Activated naive CD4-positive, alpha-beta T cell treated with anti-CD3 and anti-CD28 coated beads, Interleukin-2, amount 50 U/mL, for 16 hours (primary cell): ENCODE results near the gene TMEM187.

Source experiments
- DNase-seq: peaks from one replicate; pipeline ENCODE4 v3.0.0-alpha.2; 2020

The TMEM187 gene

DNA sequence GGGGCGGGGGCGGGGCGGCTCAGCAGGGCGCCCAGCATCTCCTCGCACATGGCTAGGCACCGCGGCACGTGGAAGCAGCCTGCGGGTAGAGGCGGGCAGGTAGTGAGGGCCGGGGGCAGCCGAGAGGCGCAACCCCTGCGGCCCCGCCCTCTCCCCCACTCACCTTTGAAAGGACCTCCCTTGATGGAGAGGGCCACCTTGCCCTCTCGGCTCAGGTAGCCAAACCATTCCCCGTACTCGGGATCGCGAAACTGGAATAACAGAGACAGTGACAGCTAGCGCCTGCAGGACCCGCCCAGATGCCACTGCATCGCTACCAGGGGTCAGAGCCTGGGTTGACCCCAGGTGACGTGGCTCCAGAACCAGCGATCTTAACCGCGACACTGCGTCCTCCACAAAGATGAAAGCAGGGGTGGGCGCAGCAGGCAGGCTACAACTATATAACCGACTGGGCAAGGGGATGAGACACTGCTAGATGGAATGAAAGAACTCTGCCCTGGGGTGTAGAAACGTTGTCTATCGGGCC is 37.2 kb upstream of the TMEM187 start:
- DNase-seq: no peak

DNA sequence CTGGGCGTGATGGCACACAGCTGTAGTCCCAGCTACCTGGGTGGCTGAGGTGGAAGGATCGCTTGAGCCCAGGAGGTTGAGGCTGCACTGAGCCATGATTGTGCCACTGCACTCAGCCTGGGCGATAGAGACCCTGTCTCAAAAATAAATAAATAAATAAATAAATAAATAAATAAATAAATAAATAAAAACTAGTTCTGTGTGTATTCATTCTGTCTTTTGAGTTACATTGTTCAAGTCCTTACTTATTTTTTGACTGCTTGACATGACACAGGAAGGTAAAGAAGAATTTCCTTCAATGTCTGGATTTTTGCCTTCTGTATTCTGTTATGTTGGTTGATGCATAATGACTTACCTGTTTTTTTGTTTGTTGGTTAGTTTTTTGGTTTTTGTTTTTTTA is 35.5 kb upstream of the TMEM187 start:
- DNase-seq: no peak

DNA sequence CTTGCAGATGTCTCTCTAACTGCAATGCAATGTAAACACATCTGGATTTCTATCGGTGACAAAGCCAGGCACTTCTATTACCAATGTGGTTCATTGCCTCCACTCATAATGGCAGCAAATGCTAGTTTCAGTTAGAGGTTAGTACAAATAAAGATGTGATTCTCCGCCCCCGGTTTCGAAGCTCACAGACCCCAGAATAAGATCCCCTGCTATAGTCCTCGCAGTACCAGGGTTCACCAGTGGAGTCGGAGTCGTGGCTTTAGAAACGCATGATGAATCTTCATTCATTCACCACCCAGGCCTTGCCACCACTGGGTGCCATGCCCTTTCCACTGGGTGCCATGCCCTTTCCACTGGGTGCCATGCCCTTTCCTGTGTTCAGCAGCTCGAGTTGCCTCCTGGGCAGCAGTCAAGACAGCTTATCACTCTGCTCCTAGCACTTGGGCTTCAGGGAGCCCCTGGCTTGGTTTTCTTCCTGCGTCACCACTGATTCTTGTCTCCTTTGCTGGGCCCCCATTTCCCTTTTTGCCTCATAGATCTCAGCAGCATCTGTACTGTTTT is 34.2 kb upstream of the TMEM187 start:
- no peak for DNase-seq

DNA sequence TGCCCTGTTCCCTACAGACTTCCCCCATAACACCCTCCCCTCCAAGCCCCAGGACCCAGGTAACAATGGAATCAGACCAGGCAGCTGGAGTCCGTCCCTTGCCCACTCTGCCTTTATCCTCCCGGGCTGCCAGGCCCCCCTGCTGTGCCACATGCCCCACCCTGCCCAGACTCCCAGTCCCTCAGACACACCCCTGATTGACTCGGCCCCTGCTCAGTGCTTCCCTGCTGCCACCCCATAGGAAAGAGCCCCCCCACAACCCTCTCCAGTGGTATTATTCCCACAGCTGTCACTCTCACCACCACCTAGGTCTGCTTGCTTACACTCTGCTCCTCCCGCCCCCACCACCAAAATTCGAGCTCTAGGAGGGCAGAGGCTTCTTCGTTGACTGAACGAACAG is 33.0 kb upstream of the TMEM187 start:
- DNase-seq: no peak

DNA sequence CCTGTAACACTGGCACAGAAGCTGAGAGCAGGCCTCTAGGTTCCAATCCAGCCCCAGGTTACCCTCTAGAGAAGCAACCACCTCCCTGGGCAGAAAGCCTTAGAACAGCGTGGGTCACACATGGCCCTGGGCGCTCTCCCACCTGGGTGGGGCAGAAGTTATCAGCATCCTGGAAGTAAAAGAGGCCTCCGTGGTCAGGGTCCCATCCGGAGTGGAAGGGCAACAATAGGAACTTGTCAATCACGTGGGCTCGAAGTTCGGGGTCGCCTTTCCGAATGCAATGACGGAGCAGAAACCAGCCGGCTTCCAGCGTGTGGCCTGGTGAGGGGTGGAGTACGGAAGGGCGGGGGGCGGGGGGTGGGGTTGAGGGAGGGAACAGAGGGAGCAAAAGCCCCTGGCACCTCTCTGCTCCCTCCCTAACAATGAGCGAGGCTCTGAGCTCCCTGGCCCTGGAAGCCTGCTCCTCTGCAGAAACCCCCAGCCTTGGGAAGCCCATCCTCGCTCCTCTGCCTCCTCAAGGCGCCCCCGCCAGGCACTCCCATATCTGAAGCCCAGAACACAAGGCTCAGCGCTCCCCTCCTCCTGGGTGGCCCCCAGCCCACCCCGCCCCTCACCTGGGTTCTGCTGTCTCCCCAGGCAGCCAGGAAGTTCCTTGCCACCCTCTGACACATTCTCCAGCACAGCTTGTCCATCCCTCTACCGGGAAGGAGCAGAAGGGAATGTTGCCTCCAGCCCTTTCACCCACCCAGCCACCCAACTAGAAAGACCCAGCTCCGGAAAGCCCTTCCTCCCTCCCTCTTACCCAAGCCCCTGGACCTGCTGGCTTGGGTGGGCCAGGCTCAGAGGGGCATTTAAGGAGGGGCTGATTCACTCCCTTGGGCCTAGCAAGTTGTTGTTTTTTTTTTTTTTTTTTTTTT is 31.0 kb upstream of the TMEM187 start:
- no peak for DNase-seq

DNA sequence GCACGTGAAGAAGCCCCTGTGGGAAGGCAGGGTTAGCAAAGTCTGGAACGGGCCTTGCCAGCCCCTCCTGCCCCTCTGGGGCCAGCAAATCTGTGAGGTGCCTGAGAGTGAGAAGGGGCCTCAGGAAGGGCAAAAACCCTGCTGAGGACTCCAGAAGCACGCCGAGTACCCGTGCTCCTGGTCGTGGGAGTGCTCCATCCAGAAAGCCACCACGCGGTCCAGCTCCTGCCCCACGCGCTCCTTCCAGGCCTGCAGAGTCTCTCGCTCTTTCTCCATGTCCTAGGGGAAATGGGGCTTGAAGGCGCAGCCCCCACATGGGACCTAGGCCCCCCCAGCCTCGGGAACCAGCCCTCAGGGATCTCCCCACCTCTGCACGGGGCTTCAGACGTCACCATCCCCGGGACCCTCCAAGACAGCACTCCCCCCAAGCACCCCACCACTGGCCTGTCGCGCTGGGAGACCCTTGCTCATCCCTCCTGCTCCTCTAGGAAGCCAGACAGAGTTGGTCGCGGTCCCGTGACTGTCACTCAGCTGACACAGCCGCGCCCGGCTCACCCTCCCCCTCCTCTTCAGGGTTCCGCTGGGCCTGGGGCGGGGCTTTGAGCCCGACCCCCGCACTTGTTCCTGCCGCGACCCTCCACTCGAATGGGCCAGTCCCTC is 28.3 kb upstream of the TMEM187 start, which contains the start of gene RENBP:
TSS of gene RENBP (minus strand) at position 504 of the 660 bp plus-strand sequence. CDS start at position 471, 33 bp downstream.
- peak; percentile 53 for DNase-seq

DNA sequence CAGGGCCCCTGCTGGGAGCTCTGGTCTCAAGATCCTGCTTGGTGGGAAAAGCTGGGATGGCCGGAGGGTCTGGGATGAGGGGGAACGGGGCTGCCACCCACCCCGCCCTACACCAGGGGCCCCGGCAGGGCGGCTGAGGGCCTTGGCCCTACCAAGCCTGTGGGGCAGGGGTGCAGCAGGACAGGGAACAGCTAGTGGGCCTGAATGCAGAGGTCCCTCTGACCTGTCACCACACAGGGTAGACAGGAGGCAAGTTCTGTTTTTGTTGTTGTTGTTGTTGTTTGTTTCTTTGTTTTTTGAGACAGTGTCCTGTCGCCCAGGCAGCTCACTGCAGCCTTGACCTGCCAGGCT is 27.8 kb upstream of the TMEM187 start:
- DNase-seq: no peak

DNA sequence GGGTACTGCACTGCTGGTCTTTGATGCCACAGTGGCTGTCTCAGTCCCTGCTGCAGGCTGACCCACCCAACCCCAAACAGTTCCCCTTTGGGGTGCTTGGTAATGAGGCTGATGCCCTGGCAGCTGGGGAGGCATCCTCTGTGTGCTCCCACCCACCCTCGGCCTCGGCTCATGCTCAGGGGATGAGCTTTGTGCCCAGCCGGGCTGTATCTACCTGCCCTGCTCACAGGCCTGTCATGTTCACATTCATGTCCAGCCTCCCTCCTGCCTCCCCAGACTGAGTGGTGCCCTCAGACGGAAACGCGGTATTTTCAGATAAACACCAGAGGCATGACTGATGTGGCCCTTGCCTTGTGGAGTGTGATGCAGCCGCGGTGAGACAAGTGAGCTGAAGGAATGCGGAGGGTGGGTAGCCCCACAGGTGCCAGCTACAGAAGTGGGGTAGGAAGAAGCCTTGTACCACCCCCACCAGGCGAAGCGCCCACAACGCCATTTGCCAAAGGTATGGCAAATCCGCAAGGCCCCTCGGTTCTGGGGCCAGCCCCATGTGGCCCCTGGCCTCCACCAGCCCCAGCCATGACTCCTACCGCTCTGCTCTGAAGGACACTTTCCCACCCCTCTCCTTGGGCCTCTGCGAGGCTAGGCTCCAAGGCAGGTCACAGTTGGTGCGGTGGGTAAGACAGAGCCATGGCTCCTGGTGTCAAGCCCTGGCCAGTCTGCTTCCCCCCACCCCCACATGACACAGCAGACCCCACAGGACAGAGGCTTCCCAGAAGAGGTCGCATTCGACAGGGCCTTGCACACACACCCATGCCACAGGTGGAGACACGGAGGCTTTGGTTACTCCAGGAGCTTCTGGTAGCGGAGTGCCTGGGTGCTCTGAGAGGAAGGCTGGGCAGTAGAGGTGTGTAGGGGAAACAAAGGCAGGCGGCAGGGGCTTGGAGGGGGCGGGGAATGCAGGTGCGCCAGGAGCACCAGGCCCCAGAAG is 26.3 kb upstream of the TMEM187 start:
- DNase-seq: no peak

DNA sequence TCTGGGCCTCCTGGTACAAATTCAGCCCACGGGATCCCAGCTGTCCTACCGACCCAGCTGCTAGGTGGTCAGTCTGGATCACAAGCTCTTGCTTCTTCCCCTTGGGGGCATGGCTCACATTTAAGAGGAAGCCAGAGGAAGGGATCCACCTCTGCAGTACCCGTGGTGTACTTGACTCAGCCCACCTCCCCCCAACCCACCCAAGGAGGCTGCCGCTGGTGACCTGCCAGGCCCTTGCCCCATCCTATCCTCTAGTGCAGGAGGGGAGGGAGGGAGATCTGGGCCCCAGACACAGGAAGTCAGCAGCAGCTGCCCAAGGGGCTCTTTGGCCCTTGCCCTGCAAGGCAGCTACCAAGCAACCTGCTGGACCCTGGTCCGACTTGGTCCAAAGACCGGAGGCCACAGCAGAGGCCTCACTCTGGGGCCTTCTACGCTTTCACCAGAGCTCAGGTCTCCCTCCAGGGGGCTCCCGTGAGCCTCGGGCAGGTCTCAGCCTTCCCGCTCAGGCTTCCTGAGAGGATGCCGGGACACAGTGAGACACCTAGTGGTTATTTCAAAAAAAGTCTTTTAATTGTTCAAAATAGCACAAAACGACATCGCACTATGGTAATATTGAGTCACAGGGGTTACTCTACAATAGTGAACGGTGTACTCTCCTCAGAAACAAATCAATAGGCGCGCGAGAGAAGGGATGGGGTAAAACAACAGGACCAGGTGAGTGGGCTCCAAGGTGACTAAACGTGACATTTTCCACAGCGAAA is 25.4 kb upstream of the TMEM187 start:
- DNase-seq: peak; percentile 80

DNA sequence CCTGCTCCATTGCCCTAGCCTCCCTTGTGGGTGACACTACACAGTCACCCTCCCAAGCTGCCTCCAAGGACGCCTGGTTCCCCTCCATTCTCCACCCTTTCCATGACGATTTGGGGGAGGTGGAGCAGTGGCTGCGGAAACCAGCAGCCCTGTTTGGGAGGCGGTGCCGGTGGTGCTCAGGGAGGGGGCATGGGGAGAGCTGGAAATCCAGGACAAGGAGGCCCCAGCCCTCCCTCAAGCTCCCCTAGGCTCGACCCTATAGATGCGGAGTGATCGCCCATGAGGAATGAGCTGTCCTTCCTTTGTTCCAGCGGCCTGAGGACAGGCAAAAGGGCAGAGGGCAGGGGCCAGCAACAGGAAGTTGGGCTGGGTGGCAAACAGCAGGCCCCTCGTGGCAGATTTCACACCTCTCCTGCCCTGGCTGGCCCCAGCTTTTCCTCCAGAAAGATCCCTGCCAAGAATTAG is 24.5 kb upstream of the TMEM187 start:
- no peak for DNase-seq

DNA sequence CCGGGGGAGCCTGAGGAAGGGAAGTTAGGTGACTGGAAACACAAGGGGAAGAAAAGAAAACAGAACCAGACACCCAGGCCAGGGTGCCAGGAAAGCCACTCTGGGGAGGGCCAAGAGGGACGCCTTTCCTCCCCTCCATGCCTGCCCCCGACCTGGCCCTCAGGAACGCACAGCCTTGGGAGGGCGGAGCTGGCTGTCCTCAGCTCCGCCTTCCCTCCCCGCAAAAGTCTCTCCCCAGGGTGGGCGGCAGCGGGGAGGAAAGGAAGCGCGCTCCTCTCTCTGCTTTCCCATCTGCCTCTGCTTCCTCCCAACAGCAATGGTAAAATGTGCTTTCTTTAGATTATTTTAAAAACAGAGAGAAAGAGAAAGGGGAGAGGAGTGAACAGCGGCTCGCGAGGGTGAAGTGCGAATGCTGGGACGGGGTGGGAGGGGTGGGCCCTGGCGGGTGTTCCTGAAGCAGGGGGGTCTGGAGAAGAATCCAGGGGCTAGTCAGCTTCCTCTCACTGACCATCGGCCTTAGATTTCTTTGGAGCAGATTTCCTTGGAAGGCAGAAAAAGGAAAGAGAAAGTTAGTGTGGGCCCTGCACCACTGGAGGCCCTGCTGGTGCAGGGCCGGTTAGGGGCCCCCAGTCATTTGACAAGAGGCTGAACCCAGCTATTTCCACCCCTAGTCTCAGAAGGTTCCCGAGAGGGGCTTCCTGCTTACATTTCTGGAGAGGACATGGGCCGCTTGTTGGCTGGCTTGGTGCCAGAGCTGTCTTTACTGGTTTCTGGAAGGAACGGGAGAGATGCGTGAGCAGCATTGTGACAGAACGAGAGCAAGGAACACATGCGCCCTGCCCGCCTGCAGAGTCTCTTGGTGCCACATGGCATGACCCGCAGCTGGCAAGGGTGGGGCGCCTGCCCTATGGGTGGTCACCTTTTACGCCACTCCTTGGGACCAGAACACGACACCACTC is 23.4 kb upstream of the TMEM187 start:
- DNase-seq: no peak

DNA sequence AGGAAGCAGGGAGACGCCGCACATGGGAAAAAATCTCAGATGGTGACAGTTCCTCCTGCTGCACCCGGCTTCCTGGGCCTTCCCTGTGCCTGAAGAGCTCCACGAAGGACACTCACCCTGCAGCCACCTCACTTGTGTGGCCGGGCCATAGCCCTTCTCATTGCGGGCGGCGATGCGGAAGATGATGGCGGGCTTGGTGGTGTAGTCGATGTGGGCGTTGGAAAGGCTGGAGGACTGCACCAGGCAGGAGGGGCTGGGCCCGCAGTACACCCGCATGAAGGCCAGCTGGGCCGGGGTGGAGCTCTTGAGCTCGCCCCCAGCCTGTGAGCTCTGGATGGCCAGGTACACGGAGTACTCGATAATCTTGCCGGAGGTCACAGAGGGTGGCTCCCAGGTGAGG is 22.4 kb upstream of the TMEM187 start:
- no peak for DNase-seq

DNA sequence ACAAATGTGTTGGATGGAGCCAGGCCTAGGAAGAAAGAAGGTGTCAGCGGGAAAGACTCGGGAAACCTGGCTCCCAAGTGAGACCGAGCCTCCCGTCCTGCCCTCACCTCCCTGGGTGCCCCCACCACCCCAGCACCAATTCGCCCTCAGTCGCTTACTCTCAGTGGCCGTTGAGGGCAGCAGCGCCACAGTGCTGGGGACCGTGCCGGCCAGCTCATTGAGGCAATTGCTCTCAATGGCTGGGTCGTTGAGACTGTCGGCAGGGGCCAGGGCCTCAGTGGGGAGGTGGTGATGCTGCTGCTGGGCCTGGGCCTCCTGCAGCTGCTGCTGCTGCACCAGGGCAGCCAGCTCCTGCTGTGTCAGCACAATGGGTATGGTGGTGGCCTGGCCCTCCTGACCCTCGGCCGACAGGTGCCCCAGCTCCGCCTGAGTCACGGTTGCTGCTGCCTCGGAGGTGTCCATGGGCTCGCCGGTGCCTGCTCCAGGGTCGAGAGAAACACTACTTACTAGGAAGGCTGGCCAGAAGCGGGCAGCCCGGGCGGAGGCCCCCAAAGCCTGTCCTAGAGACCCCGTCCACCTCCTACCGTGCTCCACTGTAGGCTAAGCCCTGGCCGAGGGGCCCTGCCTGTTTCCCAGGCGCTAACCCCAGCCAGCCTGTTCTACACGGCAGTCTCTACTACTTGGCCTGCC is 20.7 kb upstream of the TMEM187 start:
- DNase-seq: no peak

DNA sequence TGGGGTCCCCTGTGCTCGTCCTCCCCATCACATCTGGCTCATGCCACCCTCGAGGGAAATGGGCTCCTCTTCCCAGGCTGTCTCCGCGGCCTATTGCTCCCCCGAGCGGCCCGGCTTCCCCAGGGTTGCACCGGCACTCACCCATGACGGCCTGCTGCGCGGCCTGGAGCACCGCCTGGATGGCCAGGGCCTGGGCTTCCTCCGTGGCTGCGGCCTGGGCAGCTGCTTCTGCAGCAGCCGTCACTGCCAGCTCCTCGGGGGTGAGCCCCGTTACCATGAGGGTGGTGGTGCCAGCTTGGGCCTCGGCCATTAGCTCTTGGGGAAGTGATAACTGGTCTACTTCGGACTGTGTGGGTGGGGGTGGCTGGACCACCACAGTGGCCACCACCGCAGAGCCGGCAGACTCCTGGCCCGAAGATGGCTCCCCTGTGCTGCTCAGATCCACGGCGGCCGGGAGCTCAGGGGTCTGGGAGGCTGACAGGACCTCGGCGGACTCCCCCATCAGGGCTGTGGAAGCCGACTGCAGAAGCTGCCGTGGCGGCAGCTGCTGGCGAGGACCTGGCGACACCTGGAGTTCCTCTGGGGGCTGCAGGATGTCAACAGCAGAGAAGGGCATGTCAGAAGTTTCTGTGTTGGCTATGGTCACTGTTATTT is 20.1 kb upstream of the TMEM187 start:
- DNase-seq: no peak

DNA sequence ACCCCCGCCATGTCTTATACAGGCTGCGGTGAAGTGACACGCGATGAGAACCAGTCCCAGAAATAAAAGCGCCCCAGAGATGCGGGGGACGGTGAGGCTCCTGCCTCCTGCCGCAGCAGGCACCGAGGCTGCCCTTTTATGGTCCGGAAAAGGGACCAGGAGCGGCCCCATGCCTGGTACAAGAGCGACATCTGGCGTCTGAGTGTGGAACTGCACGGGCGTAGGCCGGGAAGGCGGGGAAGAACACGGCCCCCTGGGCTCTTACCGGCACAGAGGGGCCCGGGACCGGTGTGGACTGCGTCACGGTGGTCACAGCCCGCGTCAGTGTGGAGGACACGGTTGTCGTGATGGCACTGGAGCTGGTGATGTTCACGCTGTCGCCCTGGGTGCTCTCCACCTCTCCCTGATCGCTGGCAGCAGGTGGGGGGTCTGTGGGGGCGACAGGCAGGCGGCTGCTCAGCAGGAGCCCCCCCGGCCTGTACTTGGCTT is 19.2 kb upstream of the TMEM187 start:
- peak; percentile 71 for DNase-seq

DNA sequence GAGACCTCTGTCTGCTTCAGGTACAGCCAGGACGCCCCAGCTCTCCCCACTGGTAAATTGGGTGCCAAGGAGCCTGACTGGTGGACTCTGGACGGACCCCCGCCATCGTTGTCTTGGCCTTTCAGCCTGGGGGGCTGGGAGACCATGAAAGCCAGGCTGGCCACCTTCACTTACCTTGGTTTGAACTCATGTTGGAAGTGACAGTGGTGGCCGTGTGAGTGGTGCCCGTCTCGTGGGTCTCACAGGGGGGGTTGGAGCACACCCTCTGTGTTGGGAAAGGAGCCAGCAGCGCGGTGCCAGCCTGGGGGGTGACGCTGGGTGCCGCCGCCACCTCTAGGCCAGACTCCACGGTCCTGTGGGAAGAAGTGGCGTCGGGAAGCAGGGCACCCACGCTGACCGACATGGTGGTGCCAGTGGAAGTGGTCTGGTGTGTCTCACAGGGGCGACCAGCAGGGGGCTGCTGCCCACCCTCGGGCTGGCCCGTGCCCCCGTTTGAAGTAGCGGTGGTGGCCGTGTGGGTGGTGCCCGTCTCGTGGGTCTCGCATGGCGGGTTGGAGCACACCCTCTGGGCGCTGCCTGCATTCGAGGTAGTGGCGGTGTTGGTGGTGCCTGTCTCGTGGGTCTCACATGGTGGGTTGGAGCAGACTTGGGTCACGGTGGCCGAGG is 18.5 kb upstream of the TMEM187 start:
- DNase-seq: no peak

DNA sequence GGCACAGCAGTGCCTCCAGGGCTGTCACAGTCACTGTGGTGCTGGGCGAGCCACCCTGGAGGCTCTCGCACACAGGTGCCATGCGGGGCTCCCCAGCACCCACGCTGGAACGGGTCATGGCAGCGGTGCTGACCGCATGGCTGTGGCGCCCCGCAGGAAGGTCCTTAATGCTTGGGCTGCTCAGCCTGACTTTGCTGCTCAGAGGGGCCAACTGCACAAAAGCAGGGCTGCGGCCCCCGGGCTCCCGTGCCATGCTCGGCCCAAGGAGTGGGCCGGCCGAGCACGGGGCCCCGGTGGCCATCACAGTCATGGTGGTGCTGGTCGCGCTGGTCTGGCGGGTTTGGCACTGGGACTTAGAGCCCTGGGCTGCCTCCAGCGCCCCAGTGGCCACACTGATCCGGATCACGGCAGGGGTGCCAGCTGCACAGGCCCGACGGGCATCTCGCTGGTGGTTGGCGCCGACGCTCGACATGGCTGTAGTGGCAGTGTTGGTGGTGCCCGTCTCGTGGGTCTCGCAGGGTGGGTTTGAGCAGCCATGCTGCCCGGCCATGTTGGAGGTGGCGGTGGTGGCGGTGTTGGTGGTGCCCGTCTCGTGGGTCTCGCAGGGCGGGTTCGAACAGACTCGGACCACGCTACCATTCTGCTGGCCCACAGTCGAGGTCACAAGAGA is 17.9 kb upstream of the TMEM187 start:
- no peak for DNase-seq

DNA sequence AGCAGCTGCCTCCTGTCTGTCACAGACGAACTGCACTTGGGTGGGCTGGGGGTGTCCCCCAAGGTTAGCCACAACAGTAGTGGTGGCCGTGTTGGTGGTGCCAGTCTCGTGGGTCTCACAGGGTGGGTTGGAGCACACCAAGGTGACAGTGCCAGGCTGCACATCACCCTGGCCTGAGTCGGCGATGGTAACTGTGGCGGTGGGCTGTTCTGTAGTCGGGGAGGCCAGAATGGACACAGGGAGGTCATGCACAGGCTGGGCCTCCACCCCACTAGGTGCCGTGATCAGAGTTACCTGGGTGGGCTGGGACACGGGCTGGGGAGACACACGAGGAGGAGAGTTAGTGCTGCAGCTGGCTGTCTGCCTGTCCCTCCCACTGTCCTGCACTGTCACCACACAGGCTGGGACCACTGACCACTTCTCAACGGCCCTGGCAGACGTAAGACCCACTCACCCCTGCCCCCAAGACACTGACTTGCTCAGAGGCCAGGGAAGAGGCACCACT is 17.3 kb upstream of the TMEM187 start:
- DNase-seq: no peak
